GM12878 (cell line): ENCODE data around the gene ANKRD55. TPM values are rescaled to one million over a fixed set of nuclear protein-coding genes. Genes with fewer than 3 reads are reported as not detected.

Experiments used
- ATAC-seq: fragments of 200-7000 bp; cut with Tn5 transposase; 3 replicates; pipeline ENCODE4 v1.9.1; 2020; ENCODE audit warnings: mild to moderate bottlenecking, moderate library complexity
- BruUV-seq: library from RNA; stranded (reverse); fragments of 400-500 nt; replicated peaks from 2 replicates; lab custom pipeline; 2021; lab: Mats Ljungman, UMichigan
- CTCF ChIA-PET: fragments of 300-600 bp; sonication (Branson Sonifier 250); formaldehyde crosslinking; extraction: SDS; loops from one replicate; lab custom pipeline; 2021; ENCODE audit warnings: inconsistent platforms; lab: Yijun Ruan, JAX
- POLR2A ChIA-PET: fragments of 350-600 bp; formaldehyde crosslinking; extraction: SDS; loops from one replicate; lab custom pipeline; 2021; ENCODE audit warnings: inconsistent platforms; lab: Charles Lee
- RAD21 ChIA-PET: fragments of 300-600 bp; sonication (Branson Sonifier 250); formaldehyde crosslinking; loops from one replicate; lab custom pipeline; 2023; ENCODE audit warnings: antibody characterized with exemption; ENCODE audit not compliant: unreplicated experiment; lab: Charles Lee
- SMC1A ChIA-PET: fragments of 300-600 bp; sonication (Branson Sonifier 250); formaldehyde crosslinking; loops from one replicate; lab custom pipeline; 2023; ENCODE audit not compliant: unreplicated experiment, uncharacterized antibody; lab: Charles Lee
- DNase-seq: peaks from one replicate; pipeline ENCODE4 v3.0.0-alpha.2; 2011; ENCODE audit warnings: low read depth, low spot score
- FAIRE-seq: peaks from 3 replicates; lab custom pipeline; 2011; peaks lifted over from hg19 to GRCh38; lab: Jason Lieb, UNC
- H2AFZ ChIP-seq: 2 replicates; pipeline ENCODE4 v1.6.0; 2011; ENCODE audit warnings: low read depth, low read length, control low read depth; ENCODE audit not compliant: control insufficient read depth
- H3K27ac ChIP-seq: 2 replicates; pipeline ENCODE4 v1.5.1; 2011; ENCODE audit warnings: control low read depth; ENCODE audit not compliant: control insufficient read depth, insufficient read depth
- H3K27me3 ChIP-seq, 2 experiments: replicated peaks in 1 of 2; 2 replicates each; pipeline versions ENCODE4 v1.6.0 to v1.6.1; 2011; ENCODE audit warnings: low read length in 1 of 2; ENCODE audit not compliant: control insufficient read depth in 2 of 2, insufficient read depth in 2 of 2
- H3K36me3 ChIP-seq, 2 experiments: 2 replicates each; pipeline ENCODE4 v1.5.1; 2011; ENCODE audit warnings: low read length in 1 of 2; ENCODE audit not compliant: control insufficient read depth in 2 of 2, insufficient read depth in 2 of 2
- H3K4me1 ChIP-seq: 2 replicates; pipeline ENCODE4 v1.6.1; 2011; ENCODE audit warnings: mild to moderate bottlenecking, low read length, moderate library complexity, mixed read lengths; ENCODE audit not compliant: control insufficient read depth, insufficient read depth
- H3K4me2 ChIP-seq: 2 replicates; pipeline ENCODE4 v1.6.0; 2011; ENCODE audit warnings: control low read depth; ENCODE audit not compliant: control insufficient read depth, insufficient read depth
- H3K4me3 ChIP-seq: fragments of 200-600 bp; sonication (generic); 2 replicates; pipeline ENCODE4 v1.5.1; 2016
- H3K79me2 ChIP-seq: 2 replicates; pipeline ENCODE4 v1.6.0; 2011; ENCODE audit warnings: low read length; ENCODE audit not compliant: control insufficient read depth, insufficient read depth
- H3K9ac ChIP-seq: 2 replicates; pipeline ENCODE4 v1.8.0; 2011; ENCODE audit warnings: low read length, control low read depth, mixed read lengths; ENCODE audit not compliant: control insufficient read depth, insufficient read depth
- H3K9me3 ChIP-seq: replicated peaks from 3 replicates; pipeline ENCODE4 v1.5.1; 2011; ENCODE audit warnings: mild to moderate bottlenecking, low read length; ENCODE audit not compliant: control insufficient read depth, insufficient read depth
- H4K20me1 ChIP-seq: 2 replicates; pipeline ENCODE4 v1.6.0; 2011; ENCODE audit not compliant: control insufficient read depth, insufficient read depth
- FOS ChIP-seq: IDR thresholded peaks from 3 replicates; pipeline ENCODE4 v1.6.1; 2011; ENCODE audit warnings: borderline replicate concordance; ENCODE audit not compliant: insufficient read length; ENCODE audit errors: extremely low read depth
- GATAD2B ChIP-seq: fragments of 450-650 bp; conservative IDR thresholded peaks from 2 replicates; pipeline ENCODE4 v1.6.1; 2017; ENCODE audit warnings: low read depth, mild to moderate bottlenecking, moderate library complexity
- MXI1 ChIP-seq: fragments of 150-350 bp; IDR thresholded peaks from 2 replicates; pipeline ENCODE4 v1.6.1; 2011; ENCODE audit warnings: low read depth, mild to moderate bottlenecking, inconsistent platforms, low read length, improper control_type of control experiment
- NR2C2 ChIP-seq: IDR thresholded peaks from 2 replicates; pipeline ENCODE4 v1.6.1; 2011; ENCODE audit warnings: borderline replicate concordance, low read depth; ENCODE audit not compliant: control insufficient read depth, insufficient read length
- RAD21 ChIP-seq: IDR thresholded peaks from 2 replicates; pipeline ENCODE4 v1.6.1; 2011; ENCODE audit warnings: mild to moderate bottlenecking, low read depth, low read length, moderate library complexity; ENCODE audit not compliant: insufficient read depth
- RBBP5 ChIP-seq: fragments of 200-600 bp; sonication (generic); conservative IDR thresholded peaks from 2 replicates; pipeline ENCODE4 v1.6.1; 2016
- REST ChIP-seq: IDR thresholded peaks from 2 replicates; pipeline ENCODE4 v1.6.1; 2012; ENCODE audit warnings: mild to moderate bottlenecking, low read depth, low read length
- RFX5 ChIP-seq: IDR thresholded peaks from 2 replicates; pipeline ENCODE4 v1.6.1; 2011; ENCODE audit warnings: low read depth, low read length, improper control_type of control experiment
- SIN3A ChIP-seq: IDR thresholded peaks from 2 replicates; pipeline ENCODE4 v1.6.1; 2012; ENCODE audit warnings: low read depth, low read length, improper control_type of control experiment
- SIX5 ChIP-seq: IDR thresholded peaks from 2 replicates; pipeline ENCODE4 v1.6.1; 2011; ENCODE audit warnings: mild to moderate bottlenecking, low read depth, low read length, moderate library complexity; ENCODE audit not compliant: severe bottlenecking
- SMAD1 ChIP-seq: fragments of 450-650 bp; IDR thresholded peaks from 2 replicates; pipeline ENCODE4 v1.6.1; 2018; ENCODE audit warnings: mild to moderate bottlenecking, low read depth; ENCODE audit not compliant: partially characterized antibody
- SMC3 ChIP-seq: IDR thresholded peaks from 2 replicates; pipeline ENCODE4 v1.6.1; 2011; ENCODE audit warnings: low read length, improper control_type of control experiment, borderline replicate concordance
- SUZ12 ChIP-seq: fragments of 200-600 bp; sonication (generic); IDR thresholded peaks from one replicate; pipeline ENCODE4 v1.6.1; 2018; ENCODE audit warnings: antibody characterized with exemption, mild to moderate bottlenecking; ENCODE audit not compliant: unreplicated experiment
- YY1 ChIP-seq: IDR thresholded peaks from 2 replicates; pipeline ENCODE4 v1.6.1; 2011; ENCODE audit warnings: low read depth, mild to moderate bottlenecking, low read length
- WGBS: methylation state at CpG from one replicate; pipeline ENCODE4 v1.1.6; 2016; ENCODE audit warnings: low lambda C conversion rate; ENCODE audit not compliant: insufficient replicate concordance, insufficient coverage; ENCODE audit errors: missing lambda C conversion rate; 5-methylcytosine and 5-hydroxymethylcytosine counted together
- in situ Hi-C: fragments of 300-500 bp; cut with MboI; formaldehyde crosslinking; loops from 9 replicates; pipeline ENCODE4 v1.14.3; 2018; ENCODE audit warnings: mixed read lengths
- intact Hi-C: fragments of 100-400 bp; cut with micrococcal nuclease; formaldehyde crosslinking; loops from one replicate; pipeline ENCODE4 v1.14.2; 2022; ENCODE audit not compliant: unreplicated experiment
- polyA plus RNA-seq, 11 experiments: library from polyadenylated mRNA; depleted of rRNA in 4 of 11; unstranded in 6 of 11; stranded (reverse) in 5 of 11; fragments of >200 nt; fragmentation: Nextera tagmentation in 4 of 11; fragmentation: Illumina TruSeq in 1 of 11; extraction: Ambion mirVana in 4 of 11; extraction: Trizol in 1 of 11; gene quantifications; 1 replicate in 1 of 11; 2 replicates in 10 of 11; pipeline versions ENCODE4 v1.2.1 to v1.2.3, GENCODE V29; 2011 to 2016; ENCODE audit warnings: inconsistent platforms in 2 of 11, missing spikeins in 2 of 11, low read depth in 1 of 11
- total RNA-seq, 4 experiments: library from RNA; depleted of rRNA in 3 of 4; stranded (reverse); fragments of >200 nt in 3 of 4; fragmentation: Illumina TruSeq in 1 of 4; extraction: Trizol in 1 of 4; gene quantifications; 2 replicates each; pipeline versions ENCODE4 v1.2.1 to v1.2.3, GENCODE V29; 2013 to 2021
- TF ChIP-seq, protein P1 (sequence below): fragments of 450-650 bp; IDR thresholded peaks from 2 replicates; pipeline ENCODE4 v1.6.1; 2016; ENCODE audit warnings: mild to moderate bottlenecking

Gene ANKRD55
- total and polyA plus RNA-seq, 10 of the 15 experiments (the other 5 are each of a cell fraction or from before 2014, with no cell fraction given) = 0.04 TPM; not detected in 9

DNA sequence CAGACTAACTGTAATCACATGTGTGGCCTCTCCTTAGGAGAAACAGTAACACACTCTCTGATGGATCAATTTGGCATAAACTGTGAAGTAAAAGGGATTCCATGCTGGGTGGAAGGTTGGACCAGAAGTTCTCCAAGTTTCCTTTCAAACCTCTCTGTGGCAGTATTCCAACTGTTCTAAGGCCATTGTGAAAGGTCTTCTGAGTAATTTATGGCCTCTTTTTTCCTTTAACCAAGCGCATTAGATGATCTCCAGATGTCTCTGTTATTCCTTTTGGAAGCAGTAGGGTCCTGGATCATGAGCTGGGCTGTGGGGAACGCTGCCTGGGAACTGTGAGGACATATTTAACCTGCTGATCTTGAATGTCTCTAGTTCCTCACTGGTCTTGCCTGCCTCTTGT is 157.8 kb downstream of the ANKRD55 start:
- Histone ChIP-seq H3K4me3 (no peak overlapping the region), H3K79me2 (no peaks in the 10 kb centered on the region), H3K9me3 (no peaks in the 10 kb centered on the region), H3K27me3 (no peaks in the 10 kb centered on the region), H3K4me1 (peaks cover 19% of the 10 kb centered on the region), H3K9ac (no peak overlapping the region), H3K36me3 (no peaks in the 10 kb centered on the region), H3K27ac (no peak overlapping the region)
- WGBS = 18% methylated on average over 2 of the region's 2 CpGs
- FAIRE-seq = no peak
- SMC1A ChIA-PET = interaction anchor here (1.0 to 7.2 kb wide), 5 partner anchors 10 to 91 kb away, joined by 3 to 62 read pairs (median 5); no protein-coding TSS in a partner anchor
- CTCF ChIA-PET = interaction anchor here (0.6 to 1.0 kb wide), 2 partner anchors 125 to 140 kb away, joined by 3 read pairs; no protein-coding TSS in a partner anchor
- RAD21 ChIA-PET = interaction anchor here (1.0 kb wide), 1 partner anchor 41 kb away, joined by 3 read pairs; no protein-coding TSS in a partner anchor
- no peak for DNase-seq
- no peak for ATAC-seq
- BruUV-seq = no TSS peak
- in situ Hi-C loops = no loop called here
- TF ChIP-seq FOS (no peak), REST (no peak), SMAD1 (no peak), RFX5 (no peak), NR2C2 (no peak), GATAD2B (no peak), SMC3 (no peak), RAD21 (no peak), YY1 (no peak), RBBP5 (no peak), SIN3A (no peak), MXI1 (no peak), SUZ12 (no peak), SIX5 (no peak)
- TF ChIP-seq, protein P1, sequence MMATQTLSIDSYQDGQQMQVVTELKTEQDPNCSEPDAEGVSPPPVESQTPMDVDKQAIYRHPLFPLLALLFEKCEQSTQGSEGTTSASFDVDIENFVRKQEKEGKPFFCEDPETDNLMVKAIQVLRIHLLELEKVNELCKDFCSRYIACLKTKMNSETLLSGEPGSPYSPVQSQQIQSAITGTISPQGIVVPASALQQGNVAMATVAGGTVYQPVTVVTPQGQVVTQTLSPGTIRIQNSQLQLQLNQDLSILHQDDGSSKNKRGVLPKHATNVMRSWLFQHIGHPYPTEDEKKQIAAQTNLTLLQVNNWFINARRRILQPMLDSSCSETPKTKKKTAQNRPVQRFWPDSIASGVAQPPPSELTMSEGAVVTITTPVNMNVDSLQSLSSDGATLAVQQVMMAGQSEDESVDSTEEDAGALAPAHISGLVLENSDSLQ = no peak
- TF ChIP-seq, all 136 proteins: peak for 0
- H3K4me2 ChIP-seq = no peak overlapping the region
- H2AFZ ChIP-seq = no peak overlapping the region
- POLR2A ChIA-PET = interaction anchor here (1.0 kb wide), 1 partner anchor 15 kb away, joined by 3 read pairs; no protein-coding TSS in a partner anchor
- no peaks in the 10 kb centered on the region for H4K20me1 ChIP-seq
- intact Hi-C loops = no loop called here
